Astrocyte of the spinal cord (primary cell): ENCODE measurements around the gene CORO1C.

Experiments
- DNase-seq: peaks from one replicate; pipeline ENCODE4 v3.0.0; 2011; ENCODE audit warnings: low read depth, low spot score
- H3K4me3 ChIP-seq: 2 replicates; pipeline ENCODE4 v1.5.1; 2011; ENCODE audit warnings: low read depth, mild to moderate bottlenecking, low read length, moderate library complexity
- CTCF ChIP-seq: IDR thresholded peaks from 2 replicates; pipeline ENCODE4 v1.5.1; 2012; ENCODE audit warnings: low read depth, mild to moderate bottlenecking, low read length, inconsistent platforms
- in situ Hi-C: cut with HindIII; loops from 2 replicates; pipeline ENCODE4 v1.10.0; 2017; ENCODE audit warnings: low sequenced_read_pairs

The CORO1C gene

GRCh38 chr12:108712165-108712924 lies 19.0 kb downstream of the CORO1C start:
- in situ Hi-C loops = no loop called here
- no peak for DNase-seq
- TF ChIP-seq CTCF = no peak
- no peak overlapping the region for H3K4me3 ChIP-seq

GRCh38 chr12:108711489-108712164 lies 19.7 kb downstream of the CORO1C start:
- TF ChIP-seq CTCF = no peak
- in situ Hi-C loops = no loop called here
- no peak for DNase-seq
- H3K4me3 ChIP-seq = no peak overlapping the region

- H3K4me3 ChIP-seq = no peak overlapping the region
- no peak for DNase-seq
- TF ChIP-seq CTCF = no peak
- in situ Hi-C loops = no loop called here
Measured at GRCh38 chr12:108709697-108710096, 21.6 kb downstream of the CORO1C start.

GRCh38 chr12:108704527-108704926 lies 26.8 kb downstream of the CORO1C start:
- no peak for TF ChIP-seq CTCF
- no peak for DNase-seq
- H3K4me3 ChIP-seq = no peak overlapping the region
- in situ Hi-C loops = no loop called here

GRCh38 chr12:108702595-108703320 lies 28.6 kb downstream of the CORO1C start:
- TF ChIP-seq CTCF = no peak
- DNase-seq = no peak
- no peak overlapping the region for H3K4me3 ChIP-seq
- in situ Hi-C loops = no loop called here

GRCh38 chr12:108701779-108702441 lies 29.4 kb downstream of the CORO1C start:
- DNase-seq = peak; percentile 52
- no peak overlapping the region for H3K4me3 ChIP-seq
- in situ Hi-C loops = no loop called here
- no peak for TF ChIP-seq CTCF
